Epithelial cell of proximal tubule (primary cell): ENCODE measurements around the gene CRTC2. TPM values are rescaled to one million over a fixed set of nuclear protein-coding genes. Genes with fewer than 3 reads are reported as not detected.

Experiments used
- DNase-seq: peaks from one replicate; pipeline ENCODE4 v3.0.0-alpha.2; 2011; ENCODE audit warnings: low read depth
- H3K4me3 ChIP-seq: 2 replicates; pipeline ENCODE4 v1.5.1; 2011; ENCODE audit warnings: low read depth, mild to moderate bottlenecking, low read length
- total RNA-seq: library from RNA; depleted of rRNA; stranded (reverse); fragments of >200 nt; gene quantifications from 2 replicates; pipeline ENCODE4 v1.2.3, GENCODE V29; 2015
- TF ChIP-seq, protein P1 (sequence below): conservative IDR thresholded peaks from 2 replicates; pipeline ENCODE4 v1.5.1; 2012; ENCODE audit warnings: low read depth, mild to moderate bottlenecking, low read length

CRTC2 gene
- total RNA-seq, 1 donor from 2014 or later: 24.6 TPM

DNA sequence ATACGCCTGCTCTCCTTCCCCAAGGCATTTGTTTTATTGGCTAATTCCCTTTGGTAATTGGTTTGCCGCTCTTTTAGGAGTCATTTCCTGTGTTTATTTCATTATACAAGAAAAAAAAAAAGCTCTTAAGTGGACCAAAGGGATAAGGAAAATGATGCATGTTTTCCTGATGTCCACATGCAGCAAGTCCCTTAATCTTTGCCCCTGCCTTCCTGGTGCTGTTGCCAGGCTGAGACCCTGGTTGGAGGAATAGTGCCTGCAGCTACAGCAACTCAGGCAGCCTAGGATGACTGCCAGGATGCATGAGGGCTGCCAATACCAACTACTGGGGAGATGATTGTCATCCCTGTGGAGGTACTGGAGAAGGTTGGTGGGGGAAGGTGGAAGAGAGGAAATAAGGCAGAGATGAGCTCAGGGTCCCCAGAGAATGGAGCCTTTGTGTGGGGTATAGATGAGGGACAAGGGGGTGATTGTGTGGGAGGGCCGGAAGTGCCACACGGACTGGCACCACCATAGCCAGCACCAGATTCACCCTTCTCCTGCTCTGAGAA lies 29.5 kb downstream of the CRTC2 start:
- no peak overlapping the region for H3K4me3 ChIP-seq
- DNase-seq: no peak
- TF ChIP-seq, protein P1, sequence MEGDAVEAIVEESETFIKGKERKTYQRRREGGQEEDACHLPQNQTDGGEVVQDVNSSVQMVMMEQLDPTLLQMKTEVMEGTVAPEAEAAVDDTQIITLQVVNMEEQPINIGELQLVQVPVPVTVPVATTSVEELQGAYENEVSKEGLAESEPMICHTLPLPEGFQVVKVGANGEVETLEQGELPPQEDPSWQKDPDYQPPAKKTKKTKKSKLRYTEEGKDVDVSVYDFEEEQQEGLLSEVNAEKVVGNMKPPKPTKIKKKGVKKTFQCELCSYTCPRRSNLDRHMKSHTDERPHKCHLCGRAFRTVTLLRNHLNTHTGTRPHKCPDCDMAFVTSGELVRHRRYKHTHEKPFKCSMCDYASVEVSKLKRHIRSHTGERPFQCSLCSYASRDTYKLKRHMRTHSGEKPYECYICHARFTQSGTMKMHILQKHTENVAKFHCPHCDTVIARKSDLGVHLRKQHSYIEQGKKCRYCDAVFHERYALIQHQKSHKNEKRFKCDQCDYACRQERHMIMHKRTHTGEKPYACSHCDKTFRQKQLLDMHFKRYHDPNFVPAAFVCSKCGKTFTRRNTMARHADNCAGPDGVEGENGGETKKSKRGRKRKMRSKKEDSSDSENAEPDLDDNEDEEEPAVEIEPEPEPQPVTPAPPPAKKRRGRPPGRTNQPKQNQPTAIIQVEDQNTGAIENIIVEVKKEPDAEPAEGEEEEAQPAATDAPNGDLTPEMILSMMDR: no peak

- no peak for DNase-seq
- TF ChIP-seq, protein P1: no peak
- no peak overlapping the region for H3K4me3 ChIP-seq
Measured at GRCh38 chr1:153928245-153928644, 30.2 kb downstream of the CRTC2 start.

DNA sequence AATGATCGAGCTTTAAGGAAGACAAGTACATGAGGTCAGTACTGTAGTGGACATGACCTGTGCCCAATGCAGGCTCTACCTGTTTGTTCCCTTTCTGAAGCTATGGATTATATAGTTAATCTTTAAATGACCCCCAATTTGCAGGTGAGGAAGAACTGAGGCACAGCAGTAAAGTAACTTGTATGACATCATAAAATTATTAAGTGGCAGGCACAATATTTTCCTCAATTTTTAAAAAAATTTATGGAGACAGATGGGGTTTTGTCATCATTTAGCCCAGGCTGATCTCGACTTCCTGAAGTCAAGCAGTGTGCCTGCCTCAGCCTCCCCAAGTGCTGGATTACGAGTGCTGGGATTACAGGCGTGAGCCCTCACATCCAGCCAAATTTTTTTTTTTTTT lies 32.0 kb downstream of the CRTC2 start:
- no peak for DNase-seq
- no peak overlapping the region for H3K4me3 ChIP-seq
- TF ChIP-seq, protein P1: no peak

- TF ChIP-seq, protein P1: no peak
- peak; percentile 99 for DNase-seq
- H3K4me3 ChIP-seq: peak within 1 kb of the TSS; percentile 90
Measured at GRCh38 chr1:153922972-153923925, 35.2 kb downstream of the CRTC2 start, which contains the start of gene GATAD2B. Gene GATAD2B, minus strand, starts transcription at chr1:153922972. Its CDS starts 94,625 bp downstream, at chr1:153828347.

GRCh38 chr1:153922076-153922971 lies 36.1 kb downstream of the CRTC2 start:
- no peak for DNase-seq
- TF ChIP-seq, protein P1: peak; percentile 25
- H3K4me3 ChIP-seq: peak overlapping the region; percentile 90

DNA sequence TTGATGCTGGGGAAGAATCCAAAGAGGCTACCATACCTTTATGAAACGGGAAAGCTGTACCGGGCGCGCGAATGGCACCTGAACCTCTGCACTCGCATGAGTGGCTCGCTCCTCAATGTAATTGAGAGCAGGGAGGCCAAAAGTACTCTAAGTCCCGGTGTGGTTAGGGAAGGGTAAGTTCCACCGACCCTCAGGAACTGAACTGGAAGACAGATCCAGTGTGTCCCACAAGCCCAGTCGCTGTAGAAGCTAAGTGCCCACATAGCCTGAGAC lies 36.7 kb downstream of the CRTC2 start:
- DNase-seq: no peak
- peak overlapping the region; percentile 90 for H3K4me3 ChIP-seq
- TF ChIP-seq, protein P1: no peak
